ENCODE data around the gene FLYWCH2. TPM values are rescaled to one million over a fixed set of nuclear protein-coding genes. Genes with fewer than 3 reads are reported as not detected.
A peak's percentile ranks its signal among the peaks of the same experiment; 100 is the strongest.

FLYWCH2 gene
- total RNA-seq, 1 donor from 2014 or later: 15.8 TPM

GRCh38 chr16:2904922-2905240, 21.9 kb downstream of the FLYWCH2 start:
- Histone ChIP-seq H3K4me1 (no peaks in the 10 kb centered on the region), H4K20me1 (ENCODE audit: low read depth) (no peaks in the 10 kb centered on the region), H3K27ac (no peak overlapping the region), H3K27me3 (peaks cover 1% of the 10 kb centered on the region), H3K4me3 (peak overlapping the region; percentile 77), H3K36me3 (no peaks in the 10 kb centered on the region), H3K4me2 (peak overlapping the region; percentile 88), H3K9me3 (ENCODE audit: low read depth) (no peaks in the 10 kb centered on the region), H3K79me2 (ENCODE audit: low read depth) (no peaks in the 10 kb centered on the region), H3F3A (ENCODE audit: low read depth) (peaks cover 22% of the 10 kb centered on the region), H3K9ac (peak overlapping the region; percentile 56), H2AFZ (replicated peaks) (no peak overlapping the region)
- TF ChIP-seq CTCF (IDR thresholded peaks at IDR 0.05) (no peak), EZH2phosphoT487 (IDR thresholded peaks at IDR 0.05) (no peak), EZH2 (IDR thresholded peaks at IDR 0.05) (no peak)
- Mint-ChIP-seq H3K4me3 (peak overlapping the region; percentile 98), H3K27me3 (ENCODE audit: insufficient read depth, low read depth) (peaks cover 8% of the 10 kb centered on the region), H3K27ac (peak overlapping the region; percentile 87), H3K9me3 (no peaks in the 10 kb centered on the region), H3K4me1 (peaks cover 18% of the 10 kb centered on the region), H3K36me3 (no peaks in the 10 kb centered on the region)
- DNase-seq (ENCODE audit: low spot score): no peak

DNA sequence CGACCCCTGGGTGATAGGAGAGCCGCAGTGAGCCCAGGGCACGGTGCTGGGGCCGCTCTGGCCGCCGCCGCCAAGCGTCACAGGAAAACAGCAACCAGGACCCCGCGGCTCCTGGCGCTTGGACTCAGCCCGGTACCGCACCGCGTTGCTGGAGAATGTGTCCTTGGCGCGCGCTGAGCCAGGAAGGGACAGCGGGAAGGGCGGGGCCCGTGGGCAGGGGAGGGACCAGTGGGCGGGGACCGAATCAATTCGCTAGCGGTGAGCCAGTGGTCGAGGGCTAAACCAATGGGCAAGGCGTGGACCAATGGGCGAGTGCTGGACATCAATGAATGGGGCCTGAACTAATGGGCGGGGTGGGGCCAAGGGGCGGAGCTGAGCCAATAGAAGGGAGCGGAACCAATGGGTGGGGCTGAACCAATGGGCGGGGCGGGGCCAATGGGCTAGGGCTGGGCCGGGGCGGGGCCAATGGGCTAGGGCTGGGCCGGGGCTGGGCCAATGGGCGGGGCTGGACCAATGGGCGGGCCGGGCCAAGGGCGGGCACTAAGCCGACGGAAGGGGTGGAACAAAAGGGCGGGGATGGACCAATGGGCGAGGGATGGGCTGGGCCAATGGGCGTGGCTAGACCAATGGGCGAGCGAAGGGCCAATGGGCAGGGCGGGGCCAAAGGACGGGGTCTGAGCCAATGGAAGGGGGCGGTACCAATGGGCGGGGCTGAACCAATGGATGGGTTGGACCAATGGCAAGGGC, 22.4 kb downstream of the FLYWCH2 start:
- no peak overlapping the region for H3K27ac ChIP-seq
- Mint-ChIP-seq H3K27me3 (ENCODE audit: insufficient read depth, low read depth) (peaks cover 8% of the 10 kb centered on the region), H3K4me1 (peaks cover 18% of the 10 kb centered on the region), H3K27ac (peak overlapping the region; percentile 14), H3K9me3 (no peaks in the 10 kb centered on the region), H3K36me3 (no peaks in the 10 kb centered on the region), H3K4me3 (peak overlapping the region; percentile 98)
- no peak for TF ChIP-seq EZH2phosphoT487 (IDR thresholded peaks at IDR 0.05)
- TF ChIP-seq EZH2 (IDR thresholded peaks at IDR 0.05): no peak
- TF ChIP-seq CTCF (IDR thresholded peaks at IDR 0.05): no peak
- no peaks in the 10 kb centered on the region for H3K9me3 ChIP-seq (ENCODE audit: low read depth)
- peaks cover 6% of the 10 kb centered on the region for H3K27me3 ChIP-seq
- no peak overlapping the region for H2AFZ ChIP-seq (replicated peaks)
- peak overlapping the region; percentile 56 for H3K9ac ChIP-seq
- peak; percentile 98 for DNase-seq (ENCODE audit: low spot score)
- H4K20me1 ChIP-seq (ENCODE audit: low read depth): no peaks in the 10 kb centered on the region
- peaks cover 24% of the 10 kb centered on the region for H3F3A ChIP-seq (ENCODE audit: low read depth)
- peak overlapping the region; percentile 77 for H3K4me3 ChIP-seq
- no peaks in the 10 kb centered on the region for H3K79me2 ChIP-seq (ENCODE audit: low read depth)
- H3K36me3 ChIP-seq: no peaks in the 10 kb centered on the region
- H3K4me1 ChIP-seq: no peaks in the 10 kb centered on the region
- peak overlapping the region; percentile 88 for H3K4me2 ChIP-seq

GRCh38 chr16:2905988-2906387, 23.0 kb downstream of the FLYWCH2 start:
- H2AFZ ChIP-seq (replicated peaks): no peak overlapping the region

More at GRCh38 chr16:2905988-2906387, 23.0 kb downstream of the FLYWCH2 start:
- H3K79me2 ChIP-seq (ENCODE audit: low read depth): no peaks in the 10 kb centered on the region
- peaks cover 29% of the 10 kb centered on the region for H3F3A ChIP-seq (ENCODE audit: low read depth)
- no peak overlapping the region for H3K27ac ChIP-seq
- no peaks in the 10 kb centered on the region for H3K9me3 ChIP-seq (ENCODE audit: low read depth)
- Mint-ChIP-seq H3K4me1 (peaks cover 18% of the 10 kb centered on the region), H3K36me3 (no peaks in the 10 kb centered on the region), H3K27me3 (ENCODE audit: insufficient read depth, low read depth) (peaks cover 8% of the 10 kb centered on the region), H3K4me3 (peak overlapping the region; percentile 44), H3K27ac (peak overlapping the region; percentile 14), H3K9me3 (no peaks in the 10 kb centered on the region)
- TF ChIP-seq EZH2 (IDR thresholded peaks at IDR 0.05): no peak
- TF ChIP-seq EZH2phosphoT487 (IDR thresholded peaks at IDR 0.05): no peak
- TF ChIP-seq CTCF (IDR thresholded peaks at IDR 0.05): no peak
- no peak for DNase-seq (ENCODE audit: low spot score)
- no peaks in the 10 kb centered on the region for H4K20me1 ChIP-seq (ENCODE audit: low read depth)
- peak overlapping the region; percentile 5 for H3K4me2 ChIP-seq
- H3K36me3 ChIP-seq: no peaks in the 10 kb centered on the region
- peaks cover 12% of the 10 kb centered on the region for H3K27me3 ChIP-seq
- no peak overlapping the region for H3K4me3 ChIP-seq
- H3K4me1 ChIP-seq: no peaks in the 10 kb centered on the region
- H3K9ac ChIP-seq: no peak overlapping the region
